Activated CD4-positive, alpha-beta T cell treated with anti-CD3 and anti-CD28 coated beads, Interleukin-2, amount 50 U/mL, for 4 hours (primary cell): Measurements from ENCODE around the gene UBASH3B.
"Not testable (repeated sequence)": the region's sequence is repeated elsewhere in the genome, so short reads cannot be mapped to it uniquely, and the experiment has no call there.

ENCODE experiments used
- DNase-seq, 2 experiments: peaks; one replicate each; pipeline ENCODE4 v3.0.0-alpha.2; 2020

UBASH3B gene

GRCh38 chr11:122711831-122712381 lies 56.4 kb downstream of the UBASH3B start:
- DNase-seq: no peak

- no peak for DNase-seq
Measured at GRCh38 chr11:122714004-122714403, 58.5 kb downstream of the UBASH3B start.

GRCh38 chr11:122714484-122714883 lies 59.0 kb downstream of the UBASH3B start:
- DNase-seq: no peak

- DNase-seq: no peak
Measured at GRCh38 chr11:122715548-122716440, 60.3 kb downstream of the UBASH3B start.

DNA sequence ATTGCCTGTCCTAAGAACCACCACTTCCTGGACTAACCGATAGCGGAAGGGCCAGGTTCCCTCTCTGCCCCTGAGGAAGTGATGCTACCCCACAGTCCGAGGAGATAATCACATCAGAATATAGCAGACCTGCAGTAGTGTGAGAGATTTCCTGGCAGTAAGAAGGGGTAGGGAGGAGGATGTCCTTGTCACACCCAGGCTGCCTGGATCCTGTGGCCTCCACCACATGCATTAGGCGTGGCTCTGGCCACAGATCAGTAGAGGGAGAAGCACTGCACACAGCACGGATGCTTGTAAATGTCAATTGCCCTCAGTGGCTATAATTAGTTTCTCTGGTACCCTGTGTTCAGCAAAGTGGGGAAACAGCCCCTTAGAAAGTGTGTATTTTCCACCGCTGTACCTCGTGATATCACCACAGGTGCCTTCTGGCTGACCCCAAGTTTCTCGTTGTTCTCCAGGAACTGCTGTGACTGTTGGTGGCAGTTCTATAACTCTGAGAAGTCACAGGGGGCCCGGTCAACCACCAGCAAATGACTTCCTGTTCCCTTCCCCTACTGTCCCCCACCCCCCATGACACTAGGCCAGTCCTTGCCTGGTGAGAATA lies 61.8 kb downstream of the UBASH3B start:
- no peak for DNase-seq

DNA sequence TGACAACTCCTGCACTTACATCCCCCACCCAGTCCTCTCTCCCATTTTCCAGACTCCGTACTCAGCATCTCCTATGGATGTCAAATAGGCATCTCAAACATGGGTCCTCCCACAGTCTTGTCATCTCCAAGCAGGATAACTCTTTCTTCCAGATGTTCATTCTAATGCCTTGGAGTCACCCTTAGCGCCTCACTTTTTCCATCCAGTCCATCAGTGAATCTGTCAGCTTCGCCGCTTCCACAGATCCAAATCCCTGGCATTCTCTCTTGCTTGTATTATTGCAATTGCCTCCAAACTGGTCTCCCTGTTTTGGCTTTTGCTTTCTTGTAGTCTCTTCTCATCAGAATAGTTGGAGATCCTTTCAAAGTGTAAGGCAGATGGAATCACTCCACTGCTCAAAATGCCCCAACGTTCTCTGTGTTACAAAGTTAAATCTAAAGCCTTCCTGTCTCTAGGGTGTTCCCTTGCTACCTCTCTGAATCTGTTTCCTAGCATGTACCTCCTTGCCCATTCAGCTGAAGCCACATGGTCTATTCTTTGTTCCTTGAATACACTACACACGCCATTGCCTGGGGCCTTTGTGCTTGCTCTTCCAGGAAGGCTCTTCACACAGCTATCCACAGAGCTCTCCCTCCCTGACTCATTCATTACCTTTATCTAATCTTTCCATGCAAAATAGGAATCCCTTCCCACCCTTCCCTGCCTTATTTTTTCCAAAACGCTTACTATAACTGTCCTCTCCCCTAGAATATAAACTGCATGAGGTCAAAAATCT lies 64.8 kb downstream of the UBASH3B start:
- no peak for DNase-seq

GRCh38 chr11:122721201-122721963 lies 65.9 kb downstream of the UBASH3B start:
- no peak for DNase-seq

DNA sequence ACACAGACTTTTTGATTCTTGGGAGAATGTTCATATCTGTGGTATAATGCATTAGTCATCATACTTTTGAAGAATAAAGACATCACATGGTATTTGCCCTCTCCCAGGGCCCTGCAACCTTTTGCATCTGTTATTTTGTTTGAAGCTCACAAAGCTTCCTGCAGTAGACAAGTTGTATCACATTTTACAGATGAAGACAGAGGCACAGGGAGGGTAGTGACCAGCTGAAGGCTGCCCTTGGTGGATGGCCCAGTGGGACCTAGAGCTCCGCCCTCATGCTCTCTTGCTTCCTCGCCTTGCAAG lies 66.4 kb downstream of the UBASH3B start:
- peak in 1 of 2 experiments; percentile 22 for DNase-seq

- DNase-seq: no peak
Measured at GRCh38 chr11:122723106-122723505, 67.6 kb downstream of the UBASH3B start.

DNA sequence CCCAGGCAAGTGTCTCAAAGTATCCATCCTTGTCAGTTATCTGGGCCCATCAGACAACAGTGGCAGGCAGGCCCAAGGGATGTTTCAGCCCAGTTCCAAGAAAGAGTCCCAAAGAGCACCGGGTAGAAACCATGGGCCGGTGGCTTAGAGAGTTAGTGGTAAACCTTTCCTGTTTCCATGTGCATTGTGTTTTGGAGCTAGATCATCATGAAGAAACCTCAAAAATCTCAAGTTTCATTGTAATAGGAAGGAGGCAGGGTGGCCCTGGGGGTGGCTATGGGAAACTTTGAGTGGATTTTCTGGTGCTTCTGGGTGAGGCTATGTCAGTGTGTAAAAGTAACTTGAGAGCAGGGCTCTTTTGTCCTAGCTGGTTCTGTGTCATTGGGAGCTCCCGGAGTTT lies 68.1 kb downstream of the UBASH3B start:
- peak; percentile 22 to 42 for DNase-seq

DNA sequence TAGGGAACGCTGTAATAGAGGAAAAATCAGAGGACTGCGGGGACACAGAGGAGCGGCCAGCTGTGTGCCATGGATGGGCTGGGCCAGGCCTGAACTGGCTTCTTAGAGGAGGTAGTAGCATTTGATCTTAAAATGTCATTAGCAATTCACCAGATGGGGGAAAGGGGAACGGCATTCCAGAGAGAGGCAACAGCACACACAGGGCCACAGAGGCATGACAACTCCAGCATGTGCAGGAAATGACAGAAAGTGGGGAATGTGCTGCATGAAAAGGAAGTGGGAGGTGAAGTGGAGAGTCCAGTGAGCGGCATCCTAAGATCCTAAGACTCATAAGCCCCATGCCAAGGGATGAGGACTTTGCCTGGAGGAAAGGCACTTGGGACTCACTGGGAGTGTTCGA lies 69.0 kb downstream of the UBASH3B start:
- DNase-seq: no peak

DNA sequence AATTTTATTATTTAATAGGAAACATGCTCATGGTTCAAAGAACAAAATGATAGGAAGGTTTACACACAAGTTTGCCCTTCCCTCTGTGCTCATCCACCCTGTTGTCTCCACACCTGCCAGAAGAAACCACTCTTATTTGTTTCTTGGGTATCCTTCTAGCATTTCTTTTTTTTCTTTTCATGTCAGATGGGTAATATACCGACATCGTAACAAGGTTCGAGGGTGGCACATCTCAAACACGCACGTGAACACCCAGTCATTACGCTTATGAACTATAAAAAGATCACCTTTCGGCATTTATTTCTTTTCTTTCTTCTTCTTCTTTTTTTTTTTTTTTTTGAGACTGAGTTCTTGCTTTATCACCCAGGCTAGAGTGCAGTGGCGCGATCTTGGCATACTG lies 70.5 kb downstream of the UBASH3B start:
- no peak for DNase-seq

DNA sequence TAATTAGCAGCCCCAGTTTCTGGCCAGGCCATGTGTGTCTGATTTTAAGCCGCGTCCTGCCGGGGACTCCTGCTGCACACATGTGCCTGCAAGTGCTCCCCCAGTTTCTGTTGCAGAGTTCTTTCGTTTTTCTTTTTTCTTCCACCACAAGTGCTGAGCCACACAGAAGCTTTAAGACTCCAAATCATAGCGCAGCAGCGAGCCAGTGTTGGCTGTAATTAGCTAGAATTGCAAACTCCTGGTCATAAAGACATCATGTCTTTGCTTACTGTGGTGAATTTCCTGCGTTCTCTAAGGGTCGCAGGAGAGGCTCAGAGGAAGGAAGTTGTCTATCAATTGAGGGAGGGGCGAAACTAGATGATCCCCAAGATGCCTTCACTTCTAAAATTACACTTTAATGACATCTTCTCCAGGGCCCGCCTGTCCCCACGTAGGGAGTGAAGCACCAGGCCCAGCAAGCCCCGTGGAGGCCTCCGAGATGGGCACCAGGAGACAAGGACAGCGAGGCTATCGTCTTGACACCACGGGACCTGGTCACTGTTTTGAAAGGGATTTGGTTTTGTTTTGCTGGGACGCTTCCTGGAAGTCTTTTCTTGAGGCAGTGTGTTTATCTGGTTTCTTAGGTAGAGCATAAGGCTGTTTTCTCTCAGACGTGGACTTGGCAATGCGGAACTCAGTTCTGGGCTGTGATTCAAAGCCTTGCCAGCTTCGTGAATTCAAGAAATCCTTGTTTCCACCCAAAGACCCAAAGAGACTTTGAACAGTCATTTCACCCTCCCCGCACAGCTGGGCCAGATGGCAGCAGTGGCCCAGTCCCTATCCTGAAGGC lies 71.8 kb downstream of the UBASH3B start:
- peak; percentile 31 to 33 for DNase-seq

GRCh38 chr11:122728561-122728960 lies 73.0 kb downstream of the UBASH3B start:
- no peak for DNase-seq

DNA sequence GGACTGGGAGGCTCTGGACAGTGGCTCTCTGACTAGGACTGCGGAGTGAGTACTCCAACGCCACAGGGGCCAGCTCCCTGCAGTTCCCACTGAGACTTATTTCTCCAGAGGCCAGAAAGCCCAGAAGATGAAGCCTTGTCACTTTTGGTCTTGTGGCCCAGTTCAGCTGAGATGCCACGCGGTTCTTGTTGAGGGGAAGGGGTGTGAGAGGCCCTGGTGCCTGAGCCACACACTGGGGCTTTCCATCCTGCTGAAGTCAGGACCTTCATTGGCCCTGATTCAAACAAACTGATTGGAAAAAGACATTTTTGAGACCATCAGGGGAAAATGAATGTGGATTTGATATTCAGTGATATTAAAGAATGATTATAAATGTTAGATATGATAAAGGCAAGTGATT lies 73.6 kb downstream of the UBASH3B start:
- DNase-seq: no peak

GRCh38 chr11:122730694-122731093 lies 75.2 kb downstream of the UBASH3B start:
- DNase-seq: not testable (repeated sequence)

GRCh38 chr11:122731500-122731913 lies 76.0 kb downstream of the UBASH3B start:
- DNase-seq: no peak

GRCh38 chr11:122732342-122733315 lies 77.1 kb downstream of the UBASH3B start:
- DNase-seq: no peak

GRCh38 chr11:122733318-122733717 lies 77.8 kb downstream of the UBASH3B start:
- DNase-seq: no peak

DNA sequence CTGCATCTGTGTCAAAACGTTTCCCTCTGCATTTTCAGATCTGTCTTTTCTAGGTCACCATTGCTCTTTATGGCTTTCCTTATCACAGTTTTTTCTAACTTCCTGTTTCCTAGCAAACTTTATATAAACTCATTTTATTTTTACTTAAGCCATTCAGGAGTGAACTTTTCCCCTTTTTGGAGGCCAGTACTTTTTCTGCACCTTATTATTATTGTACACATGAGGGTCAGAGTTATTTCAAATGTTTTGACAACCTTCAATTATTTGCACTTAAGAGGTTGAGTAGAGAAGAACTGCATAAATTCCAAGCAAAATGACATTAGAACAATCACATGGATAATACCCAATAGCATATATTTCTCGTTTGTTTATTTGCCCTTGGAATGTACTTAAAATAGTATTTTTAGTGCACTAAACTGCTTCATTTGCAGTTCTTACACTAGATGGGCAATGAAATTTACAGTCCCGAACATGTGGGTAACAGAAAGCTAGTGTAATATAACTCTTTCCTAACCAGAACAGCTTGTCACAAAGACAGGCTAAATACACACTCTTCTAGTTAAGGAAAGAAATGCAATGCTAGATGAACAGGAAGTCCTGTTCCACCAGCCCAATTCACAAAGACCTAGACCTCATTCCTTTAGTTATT lies 79.5 kb downstream of the UBASH3B start:
- no peak for DNase-seq
